Lower leg skin (tissue), 4 donors: ENCODE data around the gene EBI3. TPM values are rescaled to one million over a fixed set of nuclear protein-coding genes. Genes with fewer than 3 reads are reported as not detected.
A peak's percentile ranks its signal among the peaks of the same experiment; 100 is the strongest.

Experiments used
- DNase-seq, 2 donors: peaks; one replicate each; pipeline ENCODE4 v3.0.0-alpha.2; 2019; ENCODE audit warnings: low spot score in 2 of 2
- H3K4me3 ChIP-seq: fragments of 200-600 bp; sonication (generic); 2 replicates; pipeline ENCODE4 v1.5.1; 2017; ENCODE audit warnings: mild to moderate bottlenecking, low read depth; ENCODE audit not compliant: poor library complexity, severe bottlenecking
- CTCF ChIP-seq, 3 donors: fragments of 450-650 bp; IDR thresholded peaks; one replicate each; pipeline ENCODE4 v1.5.1; 2016; ENCODE audit warnings: antibody characterized with exemption in 3 of 3, mild to moderate bottlenecking in 3 of 3, moderate library complexity in 2 of 3
- POLR2A ChIP-seq, 2 donors: fragments of 450-650 bp; IDR thresholded peaks; one replicate each; pipeline ENCODE4 v1.6.1; 2016 to 2017; ENCODE audit warnings: antibody characterized with exemption in 2 of 2, mild to moderate bottlenecking in 1 of 2, moderate library complexity in 1 of 2
- WGBS, 2 donors: methylation state at CpG; one replicate each; pipeline ENCODE4 v1.1.5; 2018; 5-methylcytosine and 5-hydroxymethylcytosine counted together
- intact Hi-C: fragments of 100-400 bp; cut with DNase I; formaldehyde crosslinking; loops from one replicate; pipeline ENCODE4 v1.15.0; 2023; ENCODE audit warnings: low total_unique reads
- total RNA-seq, 4 donors: library from RNA; depleted of rRNA; stranded (reverse); fragments of >200 nt; gene quantifications; one replicate each; pipeline ENCODE4 v1.1.0, GENCODE V29; 2016

Gene EBI3
- total RNA-seq, 4 donors from 2014 or later: 2.2 TPM; not detected in 3

GRCh38 chr19:4264812-4265211, 35.5 kb downstream of the EBI3 start:
- DNase-seq: no peak
- TF ChIP-seq CTCF (IDR thresholded peaks at IDR 0.05) (no peak), POLR2A (IDR thresholded peaks at IDR 0.05) (no peak)
- intact Hi-C loops: no loop called here
- WGBS, 2 donors: 66 to 73% methylated on average over 4 of the region's 4 CpGs
- no peak overlapping the region for H3K4me3 ChIP-seq

- DNase-seq: no peak
- TF ChIP-seq POLR2A (IDR thresholded peaks at IDR 0.05) (no peak), CTCF (IDR thresholded peaks at IDR 0.05) (no peak)
- H3K4me3 ChIP-seq: no peak overlapping the region
- intact Hi-C loops: no loop called here
- WGBS, 2 donors: 88 to 93% methylated on average over 18 of the region's 18 CpGs
These were observed 37.1 kb downstream of the EBI3 start for GRCh38 chr19:4266253-4267000.

GRCh38 chr19:4267101-4267900, 38.0 kb downstream of the EBI3 start:
- intact Hi-C loops: no loop called here
- DNase-seq: peak; percentile 35 to 89
- 43 to 44% methylated on average over 21 of the region's 21 CpGs for whole genome bisulfite sequencing, 2 donors
- no peak overlapping the region for H3K4me3 ChIP-seq
- TF ChIP-seq POLR2A (IDR thresholded peaks at IDR 0.05): no peak
- TF ChIP-seq CTCF (IDR thresholded peaks at IDR 0.05): no peak

DNA sequence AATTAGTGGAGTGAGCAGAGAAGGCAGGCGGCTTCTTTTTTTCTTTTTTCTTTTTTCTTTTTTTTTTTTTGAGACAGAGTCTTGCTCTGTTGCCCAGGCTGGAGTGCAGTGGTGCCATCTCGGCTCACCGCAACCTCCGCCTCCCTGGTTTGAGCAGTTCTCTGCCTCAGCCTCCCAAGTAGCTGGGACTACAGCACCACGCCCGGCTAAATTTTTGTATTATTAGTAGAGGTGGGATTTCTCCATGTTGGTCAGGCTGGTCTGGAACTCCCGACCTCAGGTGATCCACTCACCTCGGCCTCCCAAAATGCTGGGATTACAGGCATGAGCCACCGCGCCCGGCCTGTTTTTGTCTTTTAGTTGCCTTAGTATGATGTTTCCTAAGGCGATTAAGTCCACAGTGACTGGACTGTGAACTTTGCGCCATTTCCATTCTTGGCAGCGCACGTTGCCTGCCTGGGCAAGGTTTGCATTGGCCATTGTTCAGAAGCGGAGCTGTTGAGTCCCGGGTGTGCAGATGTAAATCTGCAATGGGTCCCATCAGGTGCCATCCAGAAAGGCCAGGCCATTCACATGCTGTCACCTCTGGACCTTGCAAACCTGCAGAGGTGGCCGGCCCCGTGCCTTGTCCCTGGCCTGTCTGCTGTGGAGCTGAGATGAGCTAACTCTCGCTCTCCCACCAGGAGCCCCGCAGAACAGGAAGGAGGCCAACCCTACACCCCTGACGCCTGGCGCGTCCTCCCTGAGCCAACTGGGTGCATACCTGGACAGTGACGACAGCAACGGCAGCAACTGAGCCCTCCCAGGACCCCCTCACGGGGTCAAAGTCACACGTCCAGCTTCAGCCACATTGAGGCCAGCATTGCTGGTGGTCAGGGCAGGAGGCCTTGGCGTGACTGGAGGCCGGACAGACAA, 38.8 kb downstream of the EBI3 start:
- DNase-seq: no peak
- TF ChIP-seq POLR2A (IDR thresholded peaks at IDR 0.05) (no peak), CTCF (IDR thresholded peaks at IDR 0.05) (no peak)
- H3K4me3 ChIP-seq: no peak overlapping the region
- intact Hi-C loops: no loop called here
- WGBS, 2 donors: 91 to 92% methylated on average over 22 to 29 of the region's 30 CpGs

GRCh38 chr19:4268816-4269430, 39.6 kb downstream of the EBI3 start:
- no peak overlapping the region for H3K4me3 ChIP-seq
- 88 to 91% methylated on average over 11 to 13 of the region's 13 CpGs for WGBS, 2 donors
- no peak for DNase-seq
- no peak for TF ChIP-seq CTCF (IDR thresholded peaks at IDR 0.05)
- no peak for TF ChIP-seq POLR2A (IDR thresholded peaks at IDR 0.05)
- intact Hi-C loops: no loop called here
